HUES64 (cell line): ENCODE measurements around the gene CASKIN2.

Source experiments
- H3K27ac ChIP-seq: 2 replicates; pipeline ENCODE4 v1.7.0; 2013; ENCODE audit warnings: low read depth, low read length, inconsistent platforms
- H3K27me3 ChIP-seq: 2 replicates; pipeline ENCODE4 v1.6.1; 2013; ENCODE audit warnings: mild to moderate bottlenecking, low read length; ENCODE audit not compliant: insufficient read depth
- H3K36me3 ChIP-seq: 2 replicates; pipeline ENCODE4 v1.6.1; 2013; ENCODE audit warnings: mild to moderate bottlenecking, low read length; ENCODE audit not compliant: insufficient read depth
- H3K4me1 ChIP-seq: 2 replicates; pipeline ENCODE4 v1.6.1; 2013; ENCODE audit warnings: mild to moderate bottlenecking, low read length, moderate library complexity; ENCODE audit not compliant: insufficient read depth
- H3K4me3 ChIP-seq: 2 replicates; pipeline ENCODE4 v1.5.1; 2013; ENCODE audit warnings: mild to moderate bottlenecking, low read length, moderate library complexity
- H3K9ac ChIP-seq: 2 replicates; pipeline ENCODE4 v1.6.1; 2013; ENCODE audit warnings: mild to moderate bottlenecking, low read depth, low read length
- H3K9me3 ChIP-seq: 2 replicates; pipeline ENCODE4 v1.6.1; 2013; ENCODE audit warnings: low read depth, low read length; ENCODE audit not compliant: insufficient read depth
- WGBS: fragments of 150-250, 120-280 bp; methylation state at CpG from one replicate; pipeline ENCODE4 v1.1.7; 2013; ENCODE audit warnings: missing lambda C conversion rate; 5-methylcytosine and 5-hydroxymethylcytosine counted together

Gene CASKIN2

DNA sequence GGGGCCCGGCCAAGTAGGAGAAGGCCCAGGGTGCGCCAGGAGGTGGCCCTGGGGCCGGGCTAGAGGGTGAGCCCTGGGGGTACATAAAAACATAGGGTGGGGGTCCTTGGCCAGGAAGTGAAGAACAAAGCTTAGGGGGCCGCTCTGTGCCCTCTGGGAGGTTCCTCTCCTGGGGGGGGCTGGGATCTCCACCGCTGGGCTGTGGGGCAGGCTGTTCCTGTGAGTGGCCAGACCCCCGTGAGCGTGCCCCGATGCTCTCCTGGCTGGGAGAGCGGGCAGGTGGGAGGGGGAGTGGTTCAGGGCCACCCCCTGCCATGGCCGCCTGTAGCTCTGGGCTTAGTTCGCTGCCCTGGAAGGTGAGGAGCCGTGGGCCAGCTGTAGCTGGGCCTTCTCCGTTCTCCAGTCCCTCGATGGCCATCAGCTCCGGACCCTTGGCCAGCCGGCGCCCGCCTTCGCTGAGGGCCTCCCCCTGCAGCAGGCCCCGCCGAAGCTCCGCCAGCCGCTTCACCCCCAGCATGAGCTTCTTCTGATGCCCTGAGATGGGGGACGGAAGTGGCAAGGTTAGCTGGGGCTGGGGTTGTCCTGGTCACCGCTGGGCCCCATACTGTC is 12.5 kb downstream of the CASKIN2 start:
- Histone ChIP-seq H3K27me3 (no peaks in the 10 kb centered on the region), H3K9ac (no peak overlapping the region), H3K4me3 (no peak overlapping the region), H3K9me3 (no peaks in the 10 kb centered on the region), H3K36me3 (peaks cover 53% of the 10 kb centered on the region), H3K27ac (no peak overlapping the region), H3K4me1 (no peaks in the 10 kb centered on the region)
- WGBS: 95% methylated on average over 25 of the region's 25 CpGs

DNA sequence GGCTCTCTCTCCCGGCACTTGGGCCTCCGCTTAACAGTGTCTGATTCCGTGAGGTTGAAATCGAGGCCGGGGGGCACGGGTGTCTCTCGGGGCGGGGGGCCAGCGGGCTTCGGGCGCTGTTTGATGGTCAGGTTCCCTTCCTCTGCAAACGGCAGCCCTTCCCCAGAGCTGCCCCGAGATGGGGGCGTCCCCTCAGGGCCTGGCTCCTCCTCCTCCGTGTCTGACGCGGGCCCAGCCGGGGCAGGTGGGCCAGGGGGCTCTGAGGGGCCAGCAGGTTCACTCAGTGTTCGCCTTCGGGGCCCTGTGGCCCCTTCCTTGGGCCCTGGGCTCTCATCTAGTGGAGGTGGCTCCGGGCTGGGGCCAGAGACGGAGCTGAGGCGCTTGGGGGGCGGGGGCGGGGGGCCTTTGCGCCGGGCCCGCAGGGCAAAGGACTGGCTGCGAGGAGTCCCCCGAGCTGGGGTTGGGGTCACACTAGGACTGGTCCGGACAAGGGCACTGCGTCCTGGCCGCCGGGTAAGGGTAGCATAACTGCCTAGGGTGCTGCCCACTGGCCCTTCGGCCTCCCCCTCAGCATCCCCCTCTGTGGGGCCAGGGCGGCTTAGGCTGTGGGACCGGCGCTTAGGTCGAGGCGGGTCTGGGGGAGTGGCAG is 13.1 kb downstream of the CASKIN2 start:
- Histone ChIP-seq H3K36me3 (peaks cover 56% of the 10 kb centered on the region), H3K27ac (no peak overlapping the region), H3K4me1 (no peaks in the 10 kb centered on the region), H3K9ac (no peak overlapping the region), H3K27me3 (no peaks in the 10 kb centered on the region), H3K9me3 (no peaks in the 10 kb centered on the region), H3K4me3 (no peak overlapping the region)
- WGBS: 94% methylated on average over 40 of the region's 40 CpGs

DNA sequence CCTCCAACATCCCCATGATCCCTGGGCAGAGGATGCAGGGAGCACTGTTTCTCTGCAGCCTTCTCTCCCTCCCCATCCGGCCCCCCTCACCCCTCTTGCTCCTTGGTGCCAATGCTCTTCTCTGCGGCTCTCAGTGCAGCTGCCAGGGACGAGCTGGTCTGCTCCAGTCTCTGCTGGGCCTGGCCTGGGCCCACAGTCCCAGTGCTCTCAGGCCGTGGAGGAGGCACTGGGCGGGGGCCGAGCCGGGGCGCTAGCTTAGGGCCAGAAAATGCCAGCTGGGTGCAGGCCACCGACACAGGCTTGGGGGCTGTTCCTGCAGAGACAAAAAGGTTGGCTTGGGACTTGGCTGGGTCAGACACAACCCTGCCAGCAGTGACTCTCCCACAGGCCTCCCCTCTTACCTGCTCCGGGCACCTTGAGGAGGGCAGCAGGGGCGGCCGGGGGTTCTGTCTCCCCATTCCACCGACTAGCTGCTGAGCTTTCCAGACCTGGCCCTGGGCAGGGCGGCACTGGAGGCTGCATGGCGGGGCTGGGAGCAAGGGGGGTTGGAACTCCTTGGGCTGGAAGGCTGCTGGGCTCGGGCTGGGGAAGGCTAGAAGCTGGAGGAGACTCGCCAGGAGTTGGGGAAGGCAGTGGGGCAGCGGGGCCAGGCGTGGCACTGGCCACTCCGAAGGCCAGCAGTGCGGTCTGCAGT is 13.8 kb downstream of the CASKIN2 start:
- H3K9ac ChIP-seq: no peak overlapping the region
- H3K9me3 ChIP-seq: no peaks in the 10 kb centered on the region
- no peaks in the 10 kb centered on the region for H3K27me3 ChIP-seq
- H3K36me3 ChIP-seq: peaks cover 55% of the 10 kb centered on the region
- WGBS: 92% methylated on average over 21 of the region's 21 CpGs
- no peaks in the 10 kb centered on the region for H3K4me1 ChIP-seq
- H3K27ac ChIP-seq: no peak overlapping the region
- H3K4me3 ChIP-seq: no peak overlapping the region

DNA sequence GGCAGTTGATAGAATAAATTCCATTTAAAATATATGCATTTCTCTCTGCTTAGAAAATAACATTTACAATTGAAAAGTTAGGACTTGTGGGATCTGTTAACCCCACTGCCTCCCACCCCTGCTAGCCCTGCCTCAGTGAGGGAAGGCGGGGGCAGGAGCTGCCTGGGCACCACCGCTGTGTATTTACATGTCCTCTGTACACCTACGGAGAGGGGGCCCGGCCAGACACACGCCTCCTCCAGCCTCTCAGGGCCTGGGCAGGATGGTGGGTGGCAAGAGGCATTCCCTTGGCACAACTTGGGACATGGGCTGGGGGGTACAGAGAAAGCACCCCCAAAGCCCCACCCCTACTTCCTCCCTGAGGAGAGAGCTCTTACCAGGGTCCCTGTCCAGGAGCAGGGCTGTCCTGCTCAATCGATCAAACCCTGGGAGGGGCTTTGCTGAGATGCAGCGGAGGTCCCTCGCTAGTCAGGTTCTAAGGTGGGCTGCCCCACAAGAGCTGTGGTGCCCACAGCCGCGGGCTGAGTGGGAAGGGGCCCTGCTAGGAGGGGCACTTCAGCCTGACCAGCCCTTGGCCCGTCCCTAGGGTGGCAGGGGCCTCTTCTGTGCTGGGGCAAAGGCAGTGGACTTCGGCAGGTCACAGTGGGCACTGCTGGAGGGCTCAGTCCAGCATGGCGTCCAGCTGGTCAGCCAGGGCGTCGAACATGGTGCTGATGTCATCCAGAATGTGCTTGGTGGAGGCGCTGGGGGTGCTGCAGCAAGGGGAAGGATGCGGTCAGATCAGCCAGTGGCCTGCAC is 14.7 kb downstream of the CASKIN2 start:
- H3K9me3 ChIP-seq: no peaks in the 10 kb centered on the region
- H3K27ac ChIP-seq: no peak overlapping the region
- H3K4me3 ChIP-seq: no peak overlapping the region
- H3K4me1 ChIP-seq: no peaks in the 10 kb centered on the region
- WGBS: 94% methylated on average over 17 of the region's 17 CpGs
- H3K9ac ChIP-seq: no peak overlapping the region
- H3K36me3 ChIP-seq: peaks cover 51% of the 10 kb centered on the region
- no peaks in the 10 kb centered on the region for H3K27me3 ChIP-seq

DNA sequence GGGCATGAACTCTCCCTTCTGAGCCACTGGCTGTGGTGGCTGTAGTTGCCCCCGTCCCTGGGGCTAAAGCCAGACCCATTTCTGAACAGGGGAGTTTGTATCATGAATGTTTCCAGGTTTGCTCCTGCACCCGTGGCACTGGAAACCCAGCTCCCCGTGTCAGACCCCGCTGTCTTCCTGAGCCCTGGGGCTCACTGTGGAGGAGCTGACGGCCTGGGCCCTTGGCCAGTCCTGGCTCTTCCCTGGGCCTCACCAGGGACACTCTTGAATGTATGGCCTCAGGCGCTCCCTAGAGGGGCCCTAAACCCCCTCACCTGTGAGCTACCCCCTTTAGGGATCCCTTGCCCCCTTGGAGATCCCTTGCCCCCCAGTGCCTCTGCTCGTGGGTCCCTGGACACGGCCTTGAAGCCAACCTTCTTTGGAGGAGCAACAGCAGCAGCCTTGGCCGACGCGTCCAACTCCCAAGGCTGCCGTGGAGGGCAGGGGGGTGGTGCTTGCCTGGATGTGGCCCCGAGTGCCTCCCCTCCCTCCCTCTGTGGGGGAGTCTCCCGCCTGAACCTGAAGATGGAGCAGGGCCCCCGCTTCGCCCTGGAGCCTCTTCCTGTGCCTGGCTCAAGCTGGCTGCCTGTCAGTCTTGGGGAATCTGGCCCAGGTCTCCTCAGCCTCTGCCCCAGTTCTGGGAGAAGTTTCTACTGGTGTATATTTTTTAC is 15.9 kb downstream of the CASKIN2 start:
- H3K4me1 ChIP-seq: no peaks in the 10 kb centered on the region
- no peak overlapping the region for H3K27ac ChIP-seq
- WGBS: 91% methylated on average over 16 of the region's 16 CpGs
- no peaks in the 10 kb centered on the region for H3K27me3 ChIP-seq
- H3K36me3 ChIP-seq: peaks cover 51% of the 10 kb centered on the region
- no peaks in the 10 kb centered on the region for H3K9me3 ChIP-seq
- H3K9ac ChIP-seq: no peak overlapping the region
- no peak overlapping the region for H3K4me3 ChIP-seq

DNA sequence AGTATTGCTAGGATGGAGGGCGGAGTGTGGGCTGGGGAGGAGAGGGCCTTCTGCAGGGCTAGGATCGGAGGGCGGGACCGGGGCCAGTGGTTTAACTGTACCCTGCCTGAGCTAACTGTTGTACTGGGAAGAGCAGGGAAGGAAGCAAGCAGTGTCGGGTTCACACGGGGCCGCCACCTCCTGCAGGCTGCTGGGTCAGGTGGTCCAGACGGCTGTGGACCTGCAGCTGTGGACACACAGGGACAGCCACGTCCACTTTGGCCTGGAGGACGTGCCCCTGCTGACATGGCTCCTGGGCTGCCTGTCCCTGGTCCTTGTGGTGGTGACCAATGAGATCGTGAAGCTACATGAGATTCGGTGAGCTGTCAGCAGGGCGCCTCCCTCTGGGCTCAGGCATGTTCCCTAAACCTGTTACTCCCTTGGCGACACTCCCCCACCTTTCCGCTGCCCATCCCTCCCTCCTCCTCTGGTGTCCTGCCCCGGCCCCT is 16.6 kb downstream of the CASKIN2 start:
- H3K4me1 ChIP-seq: no peaks in the 10 kb centered on the region
- no peak overlapping the region for H3K4me3 ChIP-seq
- no peaks in the 10 kb centered on the region for H3K9me3 ChIP-seq
- no peak overlapping the region for H3K27ac ChIP-seq
- H3K27me3 ChIP-seq: no peaks in the 10 kb centered on the region
- no peak overlapping the region for H3K9ac ChIP-seq
- H3K36me3 ChIP-seq: peaks cover 58% of the 10 kb centered on the region
- WGBS: 80% methylated on average over 16 of the region's 16 CpGs

DNA sequence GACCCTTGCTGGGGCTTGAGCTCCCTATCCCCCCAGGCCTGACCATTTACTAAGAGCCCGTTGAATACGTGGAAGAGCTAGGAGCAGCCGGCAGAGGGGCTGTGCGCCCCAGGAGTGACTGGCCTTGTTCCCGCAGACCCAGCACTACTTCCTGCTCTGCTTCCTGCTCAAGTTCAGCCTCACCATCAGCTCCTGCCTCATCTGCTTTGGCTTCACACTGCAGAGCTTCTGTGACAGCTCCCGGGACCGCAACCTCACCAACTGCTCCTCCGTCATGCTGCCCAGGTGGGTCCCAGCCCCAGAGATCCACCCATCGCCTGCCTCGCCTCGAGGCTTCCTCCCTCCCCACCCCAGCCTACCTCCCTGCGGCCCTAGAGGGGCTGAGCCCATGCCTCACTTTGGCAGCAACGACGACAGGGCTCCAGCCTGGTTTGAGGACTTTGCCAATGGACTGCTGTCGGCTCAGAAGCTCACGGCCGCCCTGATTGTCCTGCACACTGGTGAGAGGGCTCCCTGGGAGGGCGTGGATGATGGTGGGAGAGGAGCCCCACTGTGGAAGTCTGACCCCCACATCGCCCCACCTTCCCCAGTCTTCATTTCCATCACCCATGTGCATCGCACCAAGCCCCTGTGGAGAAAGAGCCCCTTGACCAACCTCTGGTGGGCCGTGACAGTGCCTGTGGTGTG is 17.2 kb downstream of the CASKIN2 start:
- Histone ChIP-seq H3K4me3 (no peak overlapping the region), H3K4me1 (no peaks in the 10 kb centered on the region), H3K27ac (no peak overlapping the region), H3K9ac (no peak overlapping the region), H3K9me3 (no peaks in the 10 kb centered on the region), H3K27me3 (no peaks in the 10 kb centered on the region), H3K36me3 (peaks cover 59% of the 10 kb centered on the region)
- 91% methylated on average over 20 of the region's 21 CpGs for WGBS

DNA sequence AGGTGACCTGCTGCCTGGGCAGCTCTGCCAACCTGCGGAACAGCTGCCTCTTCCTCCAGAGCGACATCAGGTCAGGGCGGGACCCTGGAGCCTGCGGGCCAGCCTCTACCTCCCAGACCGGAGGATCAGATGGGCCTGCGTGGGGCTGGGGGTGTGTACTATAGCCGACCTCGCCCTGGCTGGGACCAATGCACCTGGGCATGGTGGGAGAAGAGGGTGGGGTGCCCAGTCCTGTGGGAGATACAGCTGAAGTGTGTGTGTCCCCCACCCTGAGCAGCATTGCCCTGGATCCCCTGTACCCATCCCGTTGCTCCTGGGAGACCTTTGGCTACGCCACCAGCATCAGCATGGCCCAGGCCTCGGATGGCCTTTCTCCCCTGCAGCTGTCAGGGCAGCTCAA is 19.3 kb downstream of the CASKIN2 start:
- Histone ChIP-seq H3K27me3 (no peaks in the 10 kb centered on the region), H3K9ac (no peak overlapping the region), H3K36me3 (peaks cover 59% of the 10 kb centered on the region), H3K27ac (no peak overlapping the region), H3K9me3 (no peaks in the 10 kb centered on the region), H3K4me3 (no peak overlapping the region), H3K4me1 (no peaks in the 10 kb centered on the region)
- 94% methylated on average over 11 of the region's 11 CpGs for WGBS

DNA sequence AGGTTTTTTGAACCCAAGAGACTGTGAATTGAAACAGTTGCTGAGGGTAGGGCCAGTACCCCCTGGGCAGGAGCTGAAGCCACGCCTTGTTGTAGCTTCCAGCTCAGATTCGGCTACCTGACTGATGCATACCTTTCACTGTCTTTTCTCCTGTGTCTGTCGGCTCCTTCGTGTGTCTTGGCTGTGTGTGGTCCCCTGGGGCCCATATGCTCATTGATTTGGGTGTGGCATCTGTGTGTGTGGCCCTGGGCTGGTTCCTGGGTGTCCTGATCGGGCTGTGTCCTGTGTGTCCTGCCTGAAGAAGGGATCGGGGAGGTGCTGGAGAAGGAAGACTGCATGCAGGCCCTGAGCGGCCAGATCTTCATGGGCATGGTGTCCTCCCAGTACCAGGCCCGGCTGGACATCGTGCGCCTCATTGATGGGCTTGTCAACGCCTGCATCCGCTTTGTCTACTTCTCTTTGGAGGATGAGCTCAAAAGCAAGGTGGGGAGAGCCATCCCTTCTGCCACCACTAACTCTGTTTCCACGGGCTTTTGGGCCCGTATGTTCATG is 20.9 kb downstream of the CASKIN2 start:
- H3K36me3 ChIP-seq: peaks cover 50% of the 10 kb centered on the region

GRCh38 chr17:75493476-75494129 is 21.7 kb downstream of the CASKIN2 start:
- H3K9ac ChIP-seq: no peak overlapping the region

More for the DNA sequence above, 20.9 kb downstream of the CASKIN2 start:
- H3K4me1 ChIP-seq: no peaks in the 10 kb centered on the region
- H3K9me3 ChIP-seq: no peaks in the 10 kb centered on the region
- H3K9ac ChIP-seq: no peak overlapping the region
- 95% methylated on average over 14 of the region's 14 CpGs for WGBS
- H3K4me3 ChIP-seq: no peak overlapping the region
- no peaks in the 10 kb centered on the region for H3K27me3 ChIP-seq
- no peak overlapping the region for H3K27ac ChIP-seq

More at GRCh38 chr17:75493476-75494129, 21.7 kb downstream of the CASKIN2 start:
- Histone ChIP-seq H3K9me3 (no peaks in the 10 kb centered on the region), H3K4me1 (no peaks in the 10 kb centered on the region), H3K36me3 (peaks cover 48% of the 10 kb centered on the region), H3K4me3 (no peak overlapping the region), H3K27me3 (no peaks in the 10 kb centered on the region), H3K27ac (no peak overlapping the region)
- 95% methylated on average over 23 of the region's 23 CpGs for WGBS
